Testis (tissue), 2 donors: ENCODE results near the gene RIOX2.

Experiments used
- POLR2A ChIP-seq: fragments of 450-650 bp; IDR thresholded peaks from one replicate; pipeline ENCODE4 v1.6.1; 2017; ENCODE audit warnings: antibody characterized with exemption, mild to moderate bottlenecking, moderate library complexity
- TF ChIP-seq, protein P1 (sequence below), 3 experiments: fragments of 450-650 bp in 2 of 3; fragments of 200-600 bp in 1 of 3; sonication (generic) in 1 of 3; IDR thresholded peaks; one replicate each; pipeline ENCODE4 v1.5.1; 2016 to 2019; ENCODE audit warnings: antibody characterized with exemption in 3 of 3, mild to moderate bottlenecking in 2 of 3, moderate library complexity in 1 of 3

DNA sequence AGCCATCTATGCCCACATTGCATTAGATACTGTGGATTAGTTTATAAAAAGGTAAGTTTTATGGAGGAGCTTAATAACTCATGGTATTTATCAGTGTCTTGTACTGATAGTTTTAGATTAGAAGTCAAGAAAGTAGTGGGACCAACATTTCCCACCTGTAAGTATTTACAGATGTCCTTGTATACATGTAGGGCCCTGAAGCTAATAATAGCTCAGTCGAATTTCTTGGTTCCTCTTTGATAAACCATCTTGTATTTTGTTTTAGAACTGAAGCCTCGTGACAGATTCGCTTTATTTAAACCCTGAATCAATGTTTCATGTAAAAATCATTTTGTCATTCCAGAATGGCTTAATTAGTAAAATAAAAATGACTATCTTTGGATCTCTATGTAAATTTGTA lies 77.0 kb downstream of the RIOX2 start:
- TF ChIP-seq, protein P1, sequence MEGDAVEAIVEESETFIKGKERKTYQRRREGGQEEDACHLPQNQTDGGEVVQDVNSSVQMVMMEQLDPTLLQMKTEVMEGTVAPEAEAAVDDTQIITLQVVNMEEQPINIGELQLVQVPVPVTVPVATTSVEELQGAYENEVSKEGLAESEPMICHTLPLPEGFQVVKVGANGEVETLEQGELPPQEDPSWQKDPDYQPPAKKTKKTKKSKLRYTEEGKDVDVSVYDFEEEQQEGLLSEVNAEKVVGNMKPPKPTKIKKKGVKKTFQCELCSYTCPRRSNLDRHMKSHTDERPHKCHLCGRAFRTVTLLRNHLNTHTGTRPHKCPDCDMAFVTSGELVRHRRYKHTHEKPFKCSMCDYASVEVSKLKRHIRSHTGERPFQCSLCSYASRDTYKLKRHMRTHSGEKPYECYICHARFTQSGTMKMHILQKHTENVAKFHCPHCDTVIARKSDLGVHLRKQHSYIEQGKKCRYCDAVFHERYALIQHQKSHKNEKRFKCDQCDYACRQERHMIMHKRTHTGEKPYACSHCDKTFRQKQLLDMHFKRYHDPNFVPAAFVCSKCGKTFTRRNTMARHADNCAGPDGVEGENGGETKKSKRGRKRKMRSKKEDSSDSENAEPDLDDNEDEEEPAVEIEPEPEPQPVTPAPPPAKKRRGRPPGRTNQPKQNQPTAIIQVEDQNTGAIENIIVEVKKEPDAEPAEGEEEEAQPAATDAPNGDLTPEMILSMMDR (IDR thresholded peaks at IDR 0.05) = no peak
- no peak for TF ChIP-seq POLR2A
